ENCODE results near the gene NELL1. TPM values are rescaled to one million over a fixed set of nuclear protein-coding genes. Genes with fewer than 3 reads are reported as not detected.

NELL1 gene
- total RNA-seq, 2 donors from 2014 or later, result not detected

- intact Hi-C loops (cut with DNase I), result no loop called here
- TF ChIP-seq POLR2A (IDR thresholded peaks at IDR 0.05), result no peak
- TF ChIP-seq, protein P1, sequence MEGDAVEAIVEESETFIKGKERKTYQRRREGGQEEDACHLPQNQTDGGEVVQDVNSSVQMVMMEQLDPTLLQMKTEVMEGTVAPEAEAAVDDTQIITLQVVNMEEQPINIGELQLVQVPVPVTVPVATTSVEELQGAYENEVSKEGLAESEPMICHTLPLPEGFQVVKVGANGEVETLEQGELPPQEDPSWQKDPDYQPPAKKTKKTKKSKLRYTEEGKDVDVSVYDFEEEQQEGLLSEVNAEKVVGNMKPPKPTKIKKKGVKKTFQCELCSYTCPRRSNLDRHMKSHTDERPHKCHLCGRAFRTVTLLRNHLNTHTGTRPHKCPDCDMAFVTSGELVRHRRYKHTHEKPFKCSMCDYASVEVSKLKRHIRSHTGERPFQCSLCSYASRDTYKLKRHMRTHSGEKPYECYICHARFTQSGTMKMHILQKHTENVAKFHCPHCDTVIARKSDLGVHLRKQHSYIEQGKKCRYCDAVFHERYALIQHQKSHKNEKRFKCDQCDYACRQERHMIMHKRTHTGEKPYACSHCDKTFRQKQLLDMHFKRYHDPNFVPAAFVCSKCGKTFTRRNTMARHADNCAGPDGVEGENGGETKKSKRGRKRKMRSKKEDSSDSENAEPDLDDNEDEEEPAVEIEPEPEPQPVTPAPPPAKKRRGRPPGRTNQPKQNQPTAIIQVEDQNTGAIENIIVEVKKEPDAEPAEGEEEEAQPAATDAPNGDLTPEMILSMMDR (IDR thresholded peaks at IDR 0.05), result no peak
- WGBS, 2 donors, result 49 to 56% methylated on average over 3 of the region's 3 CpGs
- Histone ChIP-seq H3K9me3 (no peaks in the 10 kb centered on the region), H3K27ac (no peak overlapping the region), H3K4me1 (no peaks in the 10 kb centered on the region), H3K27me3 (no peaks in the 10 kb centered on the region), H3K4me3 (no peak overlapping the region), H3K36me3 (replicated peaks in 1 of 2; ENCODE audit: insufficient read depth in 1 of 2, low read depth in 2 of 2) (no peaks in the 10 kb centered on the region)
- DNase-seq (no peak), ATAC-seq (no peak)
Observed at GRCh38 chr11:20715931-20716330, 46.5 kb downstream of the NELL1 start.

GRCh38 chr11:20719821-20720220 lies 50.4 kb downstream of the NELL1 start:
- Histone ChIP-seq H3K4me1 (no peaks in the 10 kb centered on the region), H3K27ac (no peak overlapping the region), H3K4me3 (no peak overlapping the region), H3K9me3 (no peaks in the 10 kb centered on the region), H3K27me3 (no peaks in the 10 kb centered on the region), H3K36me3 (replicated peaks in 1 of 2; ENCODE audit: insufficient read depth in 1 of 2, low read depth in 2 of 2) (no peaks in the 10 kb centered on the region)
- ATAC-seq (no peak), DNase-seq (no peak)
- TF ChIP-seq POLR2A (IDR thresholded peaks at IDR 0.05), result no peak
- TF ChIP-seq, protein P1 (IDR thresholded peaks at IDR 0.05), result no peak
- intact Hi-C loops (cut with DNase I), result no loop called here
- WGBS, 2 donors, result 44 to 46% methylated on average over 2 of the region's 2 CpGs

DNA sequence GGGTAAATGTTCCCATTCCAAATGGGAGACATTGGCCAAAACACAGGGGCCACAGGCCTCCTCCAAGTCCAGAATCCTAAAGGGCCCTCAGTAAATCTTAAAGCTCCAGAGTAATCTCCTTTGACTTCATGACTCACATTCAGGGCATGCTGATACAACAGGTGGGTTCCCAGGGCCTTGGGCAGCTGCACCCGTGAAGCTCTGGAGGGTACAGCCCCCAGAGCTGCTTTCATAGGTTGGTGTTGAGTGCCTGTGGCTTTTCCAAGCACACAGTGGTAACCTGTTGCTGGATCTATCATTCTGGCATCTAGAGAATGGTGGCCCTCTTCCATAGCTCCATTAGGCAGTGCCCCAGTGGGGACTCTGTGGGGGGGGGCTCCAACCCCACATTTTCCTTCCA lies 54.0 kb downstream of the NELL1 start:
- no peaks in the 10 kb centered on the region for H3K36me3 ChIP-seq (replicated peaks in 1 of 2; ENCODE audit: insufficient read depth in 1 of 2, low read depth in 2 of 2)
- no peak for DNase-seq
- no peak overlapping the region for H3K27ac ChIP-seq
- TF ChIP-seq, protein P1 (IDR thresholded peaks at IDR 0.05), result no peak
- no peak for TF ChIP-seq POLR2A (IDR thresholded peaks at IDR 0.05)
- H3K4me3 ChIP-seq, result no peak overlapping the region
- no peak for ATAC-seq
- H3K27me3 ChIP-seq, result no peaks in the 10 kb centered on the region
- no peaks in the 10 kb centered on the region for H3K4me1 ChIP-seq
- no peaks in the 10 kb centered on the region for H3K9me3 ChIP-seq
- intact Hi-C loops (cut with DNase I), result no loop called here
- 0 to 28% methylated on average over 1 of the region's 1 CpG for WGBS, 2 donors

- H3K9me3 ChIP-seq, result no peaks in the 10 kb centered on the region
- H3K4me3 ChIP-seq, result no peak overlapping the region
- ATAC-seq (no peak), DNase-seq (peak in 1 of 4 donors; percentile 3)
- no peaks in the 10 kb centered on the region for H3K36me3 ChIP-seq (replicated peaks in 1 of 2; ENCODE audit: insufficient read depth in 1 of 2, low read depth in 2 of 2)
- no peaks in the 10 kb centered on the region for H3K4me1 ChIP-seq
- WGBS, 2 donors, result 51 to 56% methylated on average over 4 of the region's 4 CpGs
- no peak overlapping the region for H3K27ac ChIP-seq
- intact Hi-C loops (cut with DNase I), result no loop called here
- no peaks in the 10 kb centered on the region for H3K27me3 ChIP-seq
- TF ChIP-seq, protein P1 (IDR thresholded peaks at IDR 0.05), result no peak
Observed at GRCh38 chr11:20729597-20730105, 60.3 kb downstream of the NELL1 start.

DNA sequence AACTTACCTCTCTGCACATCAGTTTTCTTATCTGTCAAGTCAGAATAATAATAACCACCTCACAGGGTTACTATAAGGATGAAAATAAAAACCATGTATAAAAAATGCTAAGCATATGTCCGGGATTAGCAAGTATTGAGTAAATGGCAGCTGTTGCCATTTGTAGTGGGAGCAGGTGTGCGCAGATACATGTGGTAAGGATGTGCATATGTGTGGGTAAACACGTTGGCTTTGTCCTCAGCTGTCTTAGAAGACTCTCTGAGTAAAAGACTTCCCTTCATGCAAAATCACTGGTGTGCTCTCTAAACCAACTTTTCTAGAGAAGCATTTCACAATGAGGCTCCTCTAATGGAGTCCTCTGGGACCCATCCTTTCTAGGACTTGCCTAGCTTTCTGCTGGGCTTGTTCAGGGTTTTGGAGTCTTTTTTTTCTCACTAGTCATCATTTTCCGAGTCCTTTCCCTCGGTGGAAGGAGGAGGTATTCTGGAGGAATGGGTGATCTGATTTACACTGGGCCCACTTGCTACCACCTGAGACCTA lies 62.4 kb downstream of the NELL1 start:
- Histone ChIP-seq H3K9me3 (no peaks in the 10 kb centered on the region), H3K4me1 (no peaks in the 10 kb centered on the region), H3K27ac (no peak overlapping the region), H3K36me3 (replicated peaks in 1 of 2; ENCODE audit: insufficient read depth in 1 of 2, low read depth in 2 of 2) (no peaks in the 10 kb centered on the region), H3K27me3 (no peaks in the 10 kb centered on the region), H3K4me3 (no peak overlapping the region)
- ATAC-seq, result no peak
- intact Hi-C loops (cut with DNase I), result no loop called here
- WGBS, 2 donors, result 42 to 48% methylated on average over 5 of the region's 5 CpGs
- DNase-seq, result no peak
- TF ChIP-seq, protein P1 (IDR thresholded peaks at IDR 0.05), result no peak
- no peak for TF ChIP-seq POLR2A (IDR thresholded peaks at IDR 0.05)

Measured in body of pancreas (tissue), 4 donors.